ENCODE results near the gene MGAT1. TPM values are rescaled to one million over a fixed set of nuclear protein-coding genes. Genes with fewer than 3 reads are reported as not detected.
"Not testable (repeated sequence)": the region's sequence is repeated elsewhere in the genome, so short reads cannot be mapped to it uniquely, and the experiment has no call there.

The MGAT1 gene
- total RNA-seq, 2 donors from 2014 or later, result 101 to 115 TPM

- intact Hi-C loops (cut with DNase I), result loop anchor here (10.0 kb wide), 1 partner anchor 381 kb away; no protein-coding TSS in a partner anchor
- DNase-seq, result no peak
- H3K27me3 ChIP-seq, result no peaks in the 10 kb centered on the region
- TF ChIP-seq CTCF (IDR thresholded peaks at IDR 0.05), result no peak
- no peaks in the 10 kb centered on the region for H3K9me3 ChIP-seq
- H3K27ac ChIP-seq, result no peak overlapping the region
- no peaks in the 10 kb centered on the region for H3K36me3 ChIP-seq
- no peak overlapping the region for H3K9ac ChIP-seq (ENCODE audit: low read depth in 2 of 2, low read length in 2 of 2)
- no peaks in the 10 kb centered on the region for H3K4me1 ChIP-seq
- no peak overlapping the region for H3K4me3 ChIP-seq
These were observed 19.1 kb downstream of the MGAT1 start for GRCh38 chr5:180783340-180784052.

- no peaks in the 10 kb centered on the region for H3K27me3 ChIP-seq
- H3K36me3 ChIP-seq, result no peaks in the 10 kb centered on the region
- H3K4me1 ChIP-seq, result no peaks in the 10 kb centered on the region
- no peak overlapping the region for H3K4me3 ChIP-seq
- no peak overlapping the region for H3K9ac ChIP-seq (ENCODE audit: low read depth in 2 of 2, low read length in 2 of 2)
- intact Hi-C loops (cut with DNase I), result loop anchor here (10.0 kb wide), 1 partner anchor 382 kb away; no protein-coding TSS in a partner anchor
- no peak for DNase-seq
- TF ChIP-seq CTCF (IDR thresholded peaks at IDR 0.05), result no peak
- H3K9me3 ChIP-seq, result no peaks in the 10 kb centered on the region
- H3K27ac ChIP-seq, result no peak overlapping the region
These were observed 19.9 kb downstream of the MGAT1 start for GRCh38 chr5:180782748-180783147.

GRCh38 chr5:180781900-180782326 lies 20.7 kb downstream of the MGAT1 start:
- DNase-seq; H3K4me1 ChIP-seq; H3K9me3 ChIP-seq; H3K9ac ChIP-seq (ENCODE audit: low read depth in 2 of 2, low read length in 2 of 2); H3K27me3 ChIP-seq; H3K27ac ChIP-seq; H3K36me3 ChIP-seq; H3K4me3 ChIP-seq: not testable (repeated sequence)
- intact Hi-C loops (cut with DNase I), result loop anchor here (10.0 kb wide), 1 partner anchor 383 kb away; no protein-coding TSS in a partner anchor

GRCh38 chr5:180779985-180780610 lies 22.5 kb downstream of the MGAT1 start:
- DNase-seq, result no peak
- no peak for TF ChIP-seq CTCF (IDR thresholded peaks at IDR 0.05)
- no peaks in the 10 kb centered on the region for H3K27me3 ChIP-seq
- H3K4me3 ChIP-seq, result no peak overlapping the region
- no peaks in the 10 kb centered on the region for H3K9me3 ChIP-seq
- no peaks in the 10 kb centered on the region for H3K36me3 ChIP-seq
- no peak overlapping the region for H3K9ac ChIP-seq (ENCODE audit: low read depth in 2 of 2, low read length in 2 of 2)
- intact Hi-C loops (cut with DNase I), result loop anchor here (10.0 kb wide), 1 partner anchor 385 kb away; no protein-coding TSS in a partner anchor
- H3K4me1 ChIP-seq, result no peaks in the 10 kb centered on the region
- H3K27ac ChIP-seq, result no peak overlapping the region

DNA sequence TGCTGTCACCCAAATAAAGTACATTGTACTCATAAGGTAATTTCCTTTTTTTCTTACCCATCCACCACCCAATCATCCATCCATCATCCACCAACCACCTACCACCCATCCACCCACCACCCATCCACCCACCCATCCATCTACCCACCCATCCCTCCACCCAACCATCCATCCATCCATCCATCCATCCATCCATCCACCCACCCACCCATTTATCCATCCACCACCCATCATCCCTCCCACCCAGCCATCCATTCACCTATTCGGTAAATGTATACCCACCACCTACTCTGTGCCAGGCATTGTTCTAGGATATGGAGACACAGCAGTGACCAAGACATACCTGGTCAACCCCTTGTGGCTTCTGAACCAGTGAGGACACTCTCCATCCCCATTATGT lies 25.1 kb downstream of the MGAT1 start:
- H3K27me3 ChIP-seq, result no peaks in the 10 kb centered on the region
- DNase-seq, result no peak
- H3K9ac ChIP-seq (ENCODE audit: low read depth in 2 of 2, low read length in 2 of 2), result no peak overlapping the region
- no peaks in the 10 kb centered on the region for H3K4me1 ChIP-seq
- intact Hi-C loops (cut with DNase I), result no loop called here
- H3K4me3 ChIP-seq, result no peak overlapping the region
- H3K9me3 ChIP-seq, result no peaks in the 10 kb centered on the region
- no peaks in the 10 kb centered on the region for H3K36me3 ChIP-seq
- H3K27ac ChIP-seq, result no peak overlapping the region
- no peak for TF ChIP-seq CTCF (IDR thresholded peaks at IDR 0.05)

GRCh38 chr5:180776376-180776775 lies 26.2 kb downstream of the MGAT1 start:
- intact Hi-C loops (cut with DNase I), result no loop called here
- TF ChIP-seq CTCF (IDR thresholded peaks at IDR 0.05), result no peak
- H3K27ac ChIP-seq, result no peak overlapping the region
- no peak for DNase-seq
- no peak overlapping the region for H3K9ac ChIP-seq (ENCODE audit: low read depth in 2 of 2, low read length in 2 of 2)
- H3K4me1 ChIP-seq, result no peaks in the 10 kb centered on the region
- no peaks in the 10 kb centered on the region for H3K9me3 ChIP-seq
- H3K4me3 ChIP-seq, result no peak overlapping the region
- H3K27me3 ChIP-seq, result no peaks in the 10 kb centered on the region
- H3K36me3 ChIP-seq, result no peaks in the 10 kb centered on the region
